GM21515 (cell line): Measurements from ENCODE around the gene NFIB.

ENCODE experiments used
- ATAC-seq: cut with Tn5 transposase; IDR thresholded peaks from one replicate; pipeline ENCODE4 v1.9.1; 2021; ENCODE audit not compliant: unreplicated experiment

Gene NFIB

DNA sequence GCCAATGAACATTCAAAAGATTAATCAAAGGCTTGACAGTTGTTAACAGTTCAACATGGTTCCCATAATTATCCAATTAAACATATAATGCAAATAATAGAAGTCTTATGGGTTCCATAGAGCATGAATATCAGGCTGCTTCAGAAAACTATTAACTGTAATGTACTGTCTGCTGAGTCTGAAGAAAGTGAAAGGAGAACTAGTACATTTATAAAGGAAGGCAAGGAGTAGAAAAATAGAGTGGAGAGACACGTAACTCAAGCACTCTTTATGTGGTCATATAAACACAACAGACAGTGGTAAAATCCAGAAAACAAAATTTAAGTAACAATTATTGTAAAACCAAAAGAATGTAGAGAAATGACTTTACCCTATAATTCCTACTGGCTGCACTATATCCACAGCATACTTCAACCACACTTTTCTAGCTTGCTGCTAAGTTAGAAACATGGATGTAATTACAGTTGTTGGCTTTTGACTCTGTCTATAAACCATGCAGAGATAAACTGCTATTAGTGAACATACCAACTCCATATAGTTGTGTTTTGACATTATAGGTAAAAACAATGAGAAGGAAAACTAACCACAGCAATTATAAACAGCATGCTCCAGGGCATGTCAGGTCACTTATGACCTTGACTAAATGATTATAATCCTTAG lies 32.7 kb downstream of the NFIB start:
- no peak for ATAC-seq

DNA sequence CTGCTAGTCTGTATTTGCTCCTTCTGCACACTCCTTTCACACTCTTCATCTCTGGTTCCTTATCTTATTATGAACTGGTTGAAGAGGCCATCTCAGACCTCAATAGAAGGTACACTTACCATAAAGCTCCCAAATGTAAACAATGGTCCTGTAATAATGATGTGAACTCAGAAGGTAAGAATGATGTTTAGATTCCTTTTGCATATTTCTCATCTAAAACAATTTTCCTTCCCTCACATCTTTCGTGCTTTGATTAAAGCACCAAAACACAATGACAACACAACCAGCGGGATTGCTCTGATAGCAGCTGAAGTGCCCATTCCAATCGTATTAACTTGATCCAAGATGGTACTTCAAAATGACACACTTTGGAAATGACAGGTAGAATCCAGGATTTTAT lies 34.3 kb downstream of the NFIB start:
- no peak for ATAC-seq

DNA sequence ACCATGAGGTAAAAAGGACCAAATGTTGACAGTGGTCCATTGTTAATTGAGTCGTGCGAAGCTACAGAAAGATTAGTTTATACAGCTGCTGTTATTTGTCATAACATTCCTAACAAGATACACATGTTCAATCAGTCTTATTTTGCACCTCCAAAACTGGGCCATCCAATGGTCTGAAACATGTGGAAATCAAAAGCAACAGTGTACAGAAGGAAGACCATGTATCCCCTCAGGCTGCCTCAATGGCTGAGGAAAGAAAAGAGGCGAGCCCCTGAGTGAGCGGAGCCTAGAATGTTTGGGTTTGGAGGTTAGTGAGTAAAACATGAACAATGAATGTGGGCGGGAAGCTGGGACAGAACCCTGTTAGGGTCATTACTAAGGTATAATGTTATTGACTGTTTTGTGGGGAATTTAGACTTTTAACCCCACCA lies 35.6 kb downstream of the NFIB start:
- ATAC-seq: no peak

DNA sequence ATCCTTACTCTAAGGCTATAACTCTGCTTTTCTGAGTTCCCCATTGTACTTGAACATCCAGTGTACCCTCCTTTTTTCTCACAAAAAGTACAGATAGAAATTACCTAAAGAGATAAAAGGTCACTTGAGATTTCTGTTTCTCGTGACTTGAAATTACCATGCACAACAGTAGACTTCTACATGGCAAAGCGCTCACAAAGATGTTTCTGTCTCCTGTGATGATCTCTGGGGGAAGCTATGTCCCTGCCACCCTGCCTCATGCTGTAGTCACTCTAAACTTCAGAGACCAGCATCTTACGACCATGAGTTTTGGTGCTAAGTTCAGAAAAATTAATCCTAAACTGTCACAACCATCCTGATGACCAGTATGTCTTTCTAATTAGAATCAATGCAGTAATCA lies 36.2 kb downstream of the NFIB start:
- no peak for ATAC-seq

DNA sequence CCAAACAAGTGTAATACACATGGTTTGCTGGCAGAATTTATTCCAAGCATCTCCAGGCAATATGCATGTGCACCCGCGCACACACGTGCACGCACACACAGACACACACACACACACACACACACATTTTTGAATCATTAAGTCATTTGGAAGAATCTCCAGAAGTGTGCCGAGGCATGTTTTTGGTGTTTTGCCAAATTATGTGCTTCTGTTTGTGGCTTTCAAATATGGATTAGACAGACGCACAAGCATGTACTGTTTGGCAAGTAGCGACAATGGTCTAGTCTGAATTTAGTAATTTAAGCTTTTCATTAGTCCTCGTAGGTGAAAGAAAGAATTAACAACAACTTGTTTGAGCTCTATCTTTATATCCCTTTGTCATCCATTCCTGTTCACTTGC lies 36.7 kb downstream of the NFIB start:
- no peak for ATAC-seq

DNA sequence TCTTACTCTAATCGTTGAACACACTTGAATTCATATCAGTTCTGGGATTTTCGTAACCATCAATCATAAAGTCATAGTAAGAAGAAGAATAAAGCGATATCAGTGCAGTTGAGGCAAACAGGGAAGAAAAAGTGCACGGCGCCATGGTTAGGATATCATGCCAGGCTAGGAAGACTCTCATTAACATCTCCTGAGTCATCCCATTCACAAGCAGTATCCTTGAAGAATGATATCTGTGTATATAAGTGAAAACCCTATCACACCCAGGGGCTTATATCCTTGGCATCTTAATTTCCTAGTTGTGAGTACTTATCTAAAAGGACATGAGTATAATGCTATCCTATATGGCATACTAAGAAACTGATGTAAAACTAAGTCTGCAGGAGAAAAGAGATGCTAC lies 38.6 kb downstream of the NFIB start:
- no peak for ATAC-seq

DNA sequence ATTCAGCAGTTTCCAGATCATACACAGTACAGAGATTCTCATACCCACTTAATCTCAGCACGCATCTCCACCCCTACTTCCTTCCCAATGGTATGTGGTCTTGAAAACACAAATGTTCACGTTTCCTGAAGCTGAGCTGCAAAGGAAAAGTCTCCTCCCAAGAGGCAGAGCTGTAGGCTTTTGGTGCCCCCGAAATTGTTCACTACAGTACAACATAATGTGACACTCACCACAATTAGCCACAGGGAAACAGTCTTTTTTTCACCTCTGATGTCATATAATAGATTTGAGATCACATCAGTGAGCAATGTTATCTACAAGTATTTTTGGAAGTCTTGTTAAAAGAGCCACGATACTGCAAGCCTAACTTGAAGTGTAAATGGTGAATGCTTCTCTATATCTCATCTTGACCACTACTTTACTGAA lies 40.2 kb downstream of the NFIB start:
- no peak for ATAC-seq

DNA sequence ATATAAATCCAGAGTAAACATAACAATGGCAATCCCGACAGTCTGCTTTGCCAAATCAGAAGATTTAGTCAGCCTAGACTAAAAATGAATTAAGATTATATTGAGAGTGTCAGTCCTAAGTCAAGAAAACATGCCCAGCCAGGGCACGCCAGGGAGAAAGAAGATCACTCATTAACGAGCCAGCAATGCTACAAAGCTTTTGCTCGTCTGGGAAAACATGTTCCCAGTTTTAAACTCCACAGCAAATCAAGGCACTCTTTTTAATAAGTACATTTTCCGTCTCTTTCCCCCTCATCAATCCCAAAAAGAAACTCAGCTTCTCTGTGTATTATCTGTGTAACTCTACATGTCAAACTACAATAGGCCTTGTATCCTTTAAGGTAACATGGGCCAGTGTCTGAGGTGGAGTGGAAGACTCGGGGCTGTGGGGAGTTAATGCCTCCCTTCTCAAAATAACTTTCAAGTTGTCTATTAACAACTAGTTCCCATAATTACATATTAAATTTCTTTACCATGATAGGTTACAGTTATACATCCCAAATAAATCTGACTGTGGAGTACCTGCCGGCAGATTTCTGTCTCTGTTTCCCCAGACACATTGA lies 40.9 kb downstream of the NFIB start:
- no peak for ATAC-seq

DNA sequence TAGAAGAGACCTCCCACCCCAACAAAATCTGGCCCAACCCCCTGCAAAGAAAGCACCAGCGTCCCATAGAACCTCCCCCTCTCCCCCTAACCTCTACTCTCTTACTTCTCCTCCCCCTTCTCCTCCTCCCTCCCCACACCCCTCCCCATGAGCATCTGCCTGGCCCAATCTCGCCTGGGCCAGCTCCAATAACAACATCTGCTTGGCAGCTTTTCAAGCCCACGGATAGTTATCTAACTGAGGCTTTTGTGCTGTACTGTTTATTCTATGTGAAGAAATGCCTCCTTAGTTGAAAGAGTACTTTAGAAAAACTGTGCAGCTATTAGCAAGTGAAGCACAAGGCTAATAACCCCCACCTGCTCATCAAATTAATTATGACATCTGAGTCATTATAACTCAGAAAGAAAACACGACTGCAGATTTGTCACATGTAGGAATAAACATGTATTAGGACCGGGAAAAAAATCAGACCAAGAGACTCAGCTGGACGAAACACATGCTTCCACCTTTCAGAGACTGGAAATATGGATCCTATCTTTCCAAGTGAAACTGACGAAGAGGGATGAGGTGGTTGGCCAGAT lies 42.8 kb downstream of the NFIB start:
- no peak for ATAC-seq

DNA sequence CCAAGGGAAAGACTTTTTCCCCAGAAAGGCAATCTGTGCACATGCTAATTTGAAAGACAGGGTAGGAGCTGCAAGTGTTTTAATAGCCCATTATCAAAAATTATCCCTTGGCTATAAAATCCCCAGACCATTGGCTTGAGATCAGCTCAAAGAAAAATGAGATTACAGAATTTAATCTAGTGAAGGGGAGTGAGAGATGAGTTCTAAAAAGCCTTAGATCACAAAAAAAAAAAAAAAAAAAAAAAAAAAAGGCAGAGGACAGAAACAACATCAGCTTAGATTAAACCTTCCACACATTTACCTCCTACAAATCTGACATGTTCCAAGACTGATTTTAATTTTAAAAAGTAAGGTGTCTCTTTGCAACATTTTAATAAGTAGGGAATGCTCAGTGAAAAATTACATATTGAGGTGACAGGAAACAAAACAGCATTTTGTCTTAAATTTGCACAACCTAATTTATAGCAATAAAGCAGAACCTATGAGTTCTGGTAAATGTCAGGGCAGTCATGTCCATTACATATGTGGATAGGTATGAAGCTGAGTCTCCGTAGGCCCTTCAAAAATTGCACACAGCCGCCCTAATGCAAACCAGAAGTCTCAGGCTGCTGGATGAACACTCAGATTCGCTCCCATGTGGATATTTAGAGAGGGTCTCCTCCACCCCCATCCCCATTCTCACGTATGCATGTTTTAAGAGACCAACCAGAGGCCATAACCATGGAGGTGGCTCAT lies 43.4 kb downstream of the NFIB start:
- no peak for ATAC-seq

DNA sequence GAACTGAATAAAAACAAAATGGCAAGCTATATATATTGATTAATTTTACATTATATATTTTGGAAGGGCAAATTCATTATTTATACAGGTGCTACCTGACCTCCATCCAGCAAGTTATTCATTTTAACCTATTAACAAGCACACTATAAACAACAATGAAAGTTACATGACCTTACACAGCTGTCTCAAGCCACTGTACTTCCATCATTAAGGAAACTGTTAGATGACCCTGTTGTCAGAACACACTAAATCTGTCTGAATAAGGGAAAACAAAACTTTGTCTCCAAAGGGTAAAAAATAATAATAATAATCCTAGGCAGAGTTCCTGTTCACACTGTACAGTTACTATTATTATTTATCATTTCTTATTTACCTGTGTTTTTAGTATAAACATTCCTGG lies 44.0 kb downstream of the NFIB start:
- no peak for ATAC-seq

DNA sequence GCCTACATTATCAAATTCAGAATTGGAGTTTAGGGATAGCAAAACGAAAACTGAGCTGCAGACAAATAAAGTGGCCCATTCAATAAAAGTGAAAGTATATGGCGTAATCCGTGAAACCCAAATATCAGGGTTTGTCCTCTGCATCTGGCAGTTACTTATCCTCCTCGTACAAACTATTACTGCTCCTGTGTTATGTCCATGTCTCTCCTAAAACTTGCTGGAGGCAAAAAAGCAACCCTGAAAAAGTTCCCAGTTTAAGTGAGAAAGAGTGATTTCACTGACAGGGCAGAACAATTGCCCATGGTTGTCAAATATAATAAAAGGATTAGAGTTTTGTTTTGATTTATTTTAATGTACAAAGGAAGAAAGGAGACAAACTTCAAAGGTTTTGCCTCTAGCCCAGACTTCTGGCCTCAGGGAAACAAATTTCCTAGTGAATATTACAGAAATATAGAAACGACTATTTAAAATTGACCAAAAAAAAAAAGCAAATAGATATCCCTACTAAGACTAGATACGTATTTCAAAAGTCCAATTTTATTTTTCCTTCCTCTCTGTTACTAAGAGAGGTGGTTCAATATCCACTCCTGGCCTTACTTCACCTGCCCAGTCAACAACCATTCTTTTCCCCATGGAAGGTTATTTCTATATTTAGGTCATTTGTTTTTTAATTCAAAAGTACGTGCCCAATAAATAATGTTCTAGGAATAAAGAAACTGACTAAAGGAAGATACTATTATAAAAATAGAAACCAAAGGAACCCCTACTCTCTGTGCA lies 50.0 kb downstream of the NFIB start:
- no peak for ATAC-seq

DNA sequence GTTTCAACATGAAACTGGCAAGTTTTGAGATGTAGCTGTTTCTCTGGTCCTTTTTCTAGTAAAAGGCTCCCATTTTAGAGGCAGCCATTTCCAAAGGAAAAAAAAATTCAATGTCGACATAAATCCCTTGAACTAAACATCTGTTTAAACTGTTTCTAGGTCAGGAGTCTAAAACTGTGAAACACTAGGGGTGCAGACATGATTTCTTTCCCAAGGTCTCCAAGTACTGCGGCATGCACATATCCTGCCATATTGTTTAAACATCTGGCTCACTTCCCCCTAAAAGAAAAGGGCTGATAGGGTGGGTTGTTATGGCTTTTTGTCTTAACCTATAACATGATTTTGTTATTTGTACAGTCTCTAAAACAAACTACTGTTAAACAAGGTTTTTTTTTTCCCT lies 51.1 kb downstream of the NFIB start:
- ATAC-seq: no peak

DNA sequence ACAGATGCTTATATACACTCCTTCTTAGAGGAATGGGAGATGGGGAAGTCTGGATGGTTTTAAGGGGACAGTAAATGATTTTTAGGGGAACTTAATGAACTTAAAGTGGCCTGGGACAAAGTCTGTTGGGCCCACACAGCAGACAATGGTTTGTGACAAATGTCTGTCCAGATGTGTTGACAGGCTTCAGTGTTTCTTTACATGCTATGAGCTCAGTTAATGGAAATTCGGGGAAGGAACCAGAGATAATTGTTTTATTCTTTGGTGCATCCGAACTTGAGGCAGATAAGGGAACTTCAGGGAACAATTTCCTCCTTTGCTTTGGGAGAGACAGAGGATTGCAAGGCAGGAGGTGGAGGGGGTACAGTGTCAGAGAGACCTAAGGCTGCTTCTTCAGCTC lies 52.3 kb downstream of the NFIB start:
- ATAC-seq: no peak

DNA sequence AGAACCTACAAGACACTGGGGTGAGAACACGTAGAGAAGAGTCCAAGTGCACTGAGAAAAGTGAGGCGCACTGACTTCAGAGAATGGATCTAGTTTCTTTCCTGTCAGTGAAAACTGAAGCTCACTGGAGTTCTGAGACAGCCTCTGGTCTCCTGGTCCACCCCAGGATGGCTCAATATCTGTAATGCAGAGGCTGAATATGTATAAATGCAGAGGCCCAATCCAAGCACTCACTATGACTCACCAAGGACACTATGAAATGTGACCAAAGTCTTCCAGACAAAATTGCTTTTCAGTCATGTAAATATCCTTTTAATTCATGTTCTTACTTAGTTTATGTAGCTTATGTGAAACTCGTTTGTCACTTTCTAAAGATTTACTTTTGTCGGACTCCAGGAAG lies 53.8 kb downstream of the NFIB start:
- no peak for ATAC-seq

DNA sequence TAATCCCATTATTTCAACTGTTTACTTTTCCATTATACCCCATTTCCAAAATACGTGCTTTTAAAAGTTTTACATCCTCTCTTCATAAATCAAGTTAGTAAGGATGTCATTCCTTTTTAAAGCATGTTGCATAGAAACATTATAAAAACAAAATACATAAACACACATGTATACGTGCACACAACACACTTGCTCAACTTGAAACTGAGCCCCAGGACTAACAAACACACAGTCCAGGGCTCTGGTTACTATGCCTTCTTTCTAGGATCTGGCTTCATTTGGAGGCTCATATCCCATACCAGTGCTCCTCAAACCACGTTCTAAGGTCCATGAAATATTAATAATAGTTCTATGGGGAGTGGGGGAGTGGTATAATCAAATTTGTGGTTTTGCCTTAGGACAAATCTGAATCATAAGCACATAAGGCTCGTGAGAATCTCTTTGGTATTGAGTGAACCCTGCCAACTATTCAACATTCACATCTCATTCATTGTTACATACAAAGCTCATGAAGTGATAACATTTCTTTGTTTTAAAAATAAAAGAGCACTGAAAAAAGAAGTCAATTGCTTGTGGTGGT lies 55.2 kb downstream of the NFIB start:
- no peak for ATAC-seq

DNA sequence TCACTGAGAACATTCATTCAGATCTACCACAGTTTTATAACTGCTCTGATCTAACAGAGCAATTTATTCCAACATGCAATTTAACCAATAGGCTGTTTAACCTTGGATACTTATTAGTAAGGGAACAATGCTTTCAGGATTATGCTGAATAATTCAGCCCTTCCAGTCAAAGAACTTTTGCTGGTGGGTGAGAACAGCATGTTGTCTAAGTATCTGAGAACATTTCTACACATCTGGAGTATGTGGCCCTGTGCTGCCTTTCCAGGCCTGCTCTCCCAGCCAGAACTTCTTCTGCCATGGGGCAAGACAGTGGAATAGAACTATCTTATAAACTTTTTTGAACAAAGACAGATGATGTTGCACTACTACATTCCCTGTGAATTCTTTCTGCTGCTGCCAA lies 55.8 kb downstream of the NFIB start:
- ATAC-seq: no peak

DNA sequence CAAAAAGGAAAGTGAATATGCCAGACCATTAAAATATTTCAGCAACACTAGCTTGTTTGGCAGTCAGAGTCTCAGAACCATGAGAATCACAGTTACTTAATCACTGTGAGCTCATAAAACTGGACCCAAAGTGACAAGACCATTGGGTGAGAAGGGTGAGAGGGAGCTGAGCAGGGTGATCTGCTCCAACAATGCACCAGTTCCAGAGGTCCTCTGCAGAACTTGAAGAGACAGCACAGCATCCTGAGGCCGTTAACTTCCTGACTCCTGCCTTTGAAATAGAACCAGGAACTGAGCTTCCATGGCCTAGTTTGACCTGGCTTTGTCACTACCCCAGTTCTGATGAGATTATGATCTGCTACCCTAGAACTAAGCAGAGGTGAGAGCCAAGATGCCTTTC lies 57.4 kb downstream of the NFIB start:
- ATAC-seq: no peak

DNA sequence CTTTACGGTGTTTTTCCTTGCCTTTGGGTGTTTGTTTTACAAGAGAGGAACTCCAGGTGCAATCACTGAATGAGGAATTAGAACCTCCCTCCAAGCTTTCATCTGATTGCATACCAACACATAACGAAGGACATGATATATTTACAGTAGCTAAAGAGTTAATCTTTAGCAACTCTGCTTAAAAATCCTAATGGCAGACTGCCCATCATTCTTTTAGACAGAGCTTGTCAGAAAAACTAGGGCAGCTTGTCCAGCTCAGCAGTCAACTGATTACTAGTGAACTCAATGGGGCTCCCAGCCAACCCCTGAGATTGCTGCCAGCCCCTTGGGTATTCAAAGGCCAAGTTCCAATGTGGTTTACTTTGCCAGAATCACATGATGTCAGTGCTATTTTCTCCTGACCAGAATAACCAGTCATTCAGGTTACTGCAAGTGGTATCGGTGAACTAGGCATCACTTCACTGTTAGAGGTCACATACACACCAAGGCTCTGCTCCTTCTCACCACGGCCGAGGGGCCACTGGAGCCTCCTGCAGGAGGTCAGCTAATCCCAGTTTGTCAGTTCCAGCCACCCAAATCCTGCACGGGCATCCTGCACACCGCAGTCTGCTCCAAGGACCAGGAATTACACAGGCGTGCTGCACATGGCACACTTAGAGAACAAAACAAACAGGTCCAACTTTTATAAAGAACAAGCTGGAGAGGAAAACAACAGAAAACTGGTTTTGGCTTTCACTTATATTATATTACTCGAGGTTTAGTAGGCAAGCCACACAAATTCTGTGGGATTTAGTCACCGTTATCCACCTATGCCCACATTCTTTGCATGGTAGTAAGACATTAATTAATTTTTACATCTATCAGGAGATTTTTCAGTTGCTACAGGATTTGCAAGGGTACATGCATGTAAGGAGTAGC lies 62.5 kb downstream of the NFIB start:
- ATAC-seq: no peak

DNA sequence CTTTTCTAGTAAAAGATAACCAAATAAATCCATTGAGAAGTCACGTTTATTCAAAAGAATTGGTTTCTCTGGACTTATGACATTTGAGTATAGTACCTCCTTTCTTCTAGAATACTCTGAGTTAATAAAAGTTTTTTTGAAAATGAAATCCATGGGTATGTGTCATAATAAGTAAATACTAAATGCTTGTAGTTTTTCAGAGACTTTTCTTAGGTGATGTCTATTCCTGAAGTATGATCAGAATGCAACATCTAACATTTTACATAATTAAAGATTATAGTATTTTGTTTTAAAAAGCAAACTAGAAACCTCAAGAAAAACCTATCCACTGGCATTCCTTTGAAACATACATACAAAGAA lies 63.2 kb downstream of the NFIB start:
- ATAC-seq: no peak
